Neural cell (in vitro differentiated cells): Measurements from ENCODE around the gene BEX5.

Source experiments
- CTCF ChIP-seq: fragments of 450-650 bp; IDR thresholded peaks from 2 replicates; pipeline ENCODE4 v1.5.1; 2014; ENCODE audit warnings: antibody characterized with exemption, mild to moderate bottlenecking, moderate library complexity; ENCODE audit not compliant: poor library complexity, severe bottlenecking
- MXI1 ChIP-seq: fragments of 450-650 bp; conservative IDR thresholded peaks from 2 replicates; pipeline ENCODE4 v1.6.1; 2014; ENCODE audit warnings: antibody characterized with exemption, mild to moderate bottlenecking; ENCODE audit not compliant: poor library complexity, severe bottlenecking

GRCh38 chrX:102126863-102127262 lies 28.9 kb downstream of the BEX5 start:
- TF ChIP-seq MXI1, result no peak
- TF ChIP-seq CTCF, result no peak
